Keratinocyte (primary cell): ENCODE data around the gene PRKCE. TPM values are rescaled to one million over a fixed set of nuclear protein-coding genes. Genes with fewer than 3 reads are reported as not detected.

Experiments
- DNase-seq: peaks from one replicate; pipeline ENCODE4 v3.0.0-alpha.2; 2011; ENCODE audit warnings: low read depth, missing footprints, low spot score
- FAIRE-seq: peaks from 2 replicates; lab custom pipeline; 2011; peaks lifted over from hg19 to GRCh38; lab: Jason Lieb, UNC
- H2AFZ ChIP-seq: 2 replicates; pipeline ENCODE4 v1.6.0; 2012; ENCODE audit warnings: low read length, control low read depth, inconsistent platforms; ENCODE audit not compliant: control insufficient read depth
- H3K27ac ChIP-seq: 2 replicates; pipeline ENCODE4 v1.5.1; 2011; ENCODE audit warnings: low read length; ENCODE audit not compliant: control insufficient read depth, insufficient read depth
- H3K27me3 ChIP-seq: 3 replicates; pipeline ENCODE4 v1.6.0; 2011; ENCODE audit warnings: low read length; ENCODE audit not compliant: control insufficient read depth, insufficient read depth; ENCODE audit errors: extremely low read depth
- H3K36me3 ChIP-seq, 2 experiments: 2 replicates in 1 of 2; 3 replicates in 1 of 2; pipeline ENCODE4 v1.5.1; 2011; ENCODE audit warnings: low read length in 2 of 2, mild to moderate bottlenecking in 1 of 2; ENCODE audit not compliant: control insufficient read depth in 2 of 2, insufficient read depth in 2 of 2; ENCODE audit errors: extremely low read depth in 1 of 2
- H3K4me1 ChIP-seq: 3 replicates; pipeline ENCODE4 v1.5.1; 2011; ENCODE audit warnings: low read length; ENCODE audit not compliant: control insufficient read depth, insufficient read depth; ENCODE audit errors: extremely low read depth
- H3K4me2 ChIP-seq: 3 replicates; pipeline ENCODE4 v1.6.0; 2011; ENCODE audit warnings: low read depth, low read length; ENCODE audit not compliant: control insufficient read depth, insufficient read depth; ENCODE audit errors: extremely low read depth
- H3K4me3 ChIP-seq, 3 experiments: fragments of 200-600 bp in 1 of 3; sonication (generic) in 1 of 3; 2 replicates in 2 of 3; 3 replicates in 1 of 3; pipeline ENCODE4 v1.5.1; 2011 to 2016; ENCODE audit warnings: low read length in 3 of 3, mild to moderate bottlenecking in 3 of 3, control low read depth in 2 of 3, inconsistent platforms in 1 of 3, low read depth in 1 of 3, mixed read lengths in 1 of 3, mixed run types in 1 of 3, moderate library complexity in 1 of 3; ENCODE audit not compliant: control insufficient read depth in 2 of 3, insufficient read depth in 2 of 3; ENCODE audit errors: extremely low read depth in 1 of 3
- H3K79me2 ChIP-seq: 2 replicates; pipeline ENCODE4 v1.6.0; 2012; ENCODE audit warnings: low read length; ENCODE audit not compliant: control insufficient read depth, insufficient read depth
- H3K9ac ChIP-seq: 3 replicates; pipeline ENCODE4 v1.6.0; 2011; ENCODE audit warnings: low read length; ENCODE audit not compliant: control insufficient read depth, insufficient read depth; ENCODE audit errors: extremely low read depth
- H3K9me1 ChIP-seq: 3 replicates; pipeline ENCODE4 v1.6.0; 2011; ENCODE audit warnings: low read length; ENCODE audit not compliant: control insufficient read depth, insufficient read depth; ENCODE audit errors: extremely low read depth
- H3K9me3 ChIP-seq: 2 replicates; pipeline ENCODE4 v1.5.1; 2012; ENCODE audit warnings: low read depth, low read length; ENCODE audit not compliant: control insufficient read depth
- H4K20me1 ChIP-seq: 3 replicates; pipeline ENCODE4 v1.6.0; 2011; ENCODE audit warnings: low read length; ENCODE audit not compliant: control insufficient read depth, insufficient read depth; ENCODE audit errors: extremely low read depth
- EZH2 ChIP-seq: IDR thresholded peaks from one replicate; pipeline ENCODE4 v1.6.1; 2012; ENCODE audit warnings: inconsistent platforms, mild to moderate bottlenecking, low read length, moderate library complexity
- dilution Hi-C: fragments of 300-500 bp; cut with MboI; formaldehyde crosslinking; loops from one replicate; pipeline ENCODE4 v1.7.0; 2020; ENCODE audit warnings: low sequenced_read_pairs; ENCODE audit not compliant: extremely low pct_ligation_motif_present
- polyA plus RNA-seq, 5 experiments: library from polyadenylated mRNA; depleted of rRNA in 3 of 5; stranded (reverse) in 3 of 5; stranded (forward) in 1 of 5; unstranded in 1 of 5; fragments of >200 nt; gene quantifications; 1 replicate in 1 of 5; 2 replicates in 3 of 5; 3 replicates in 1 of 5; pipeline versions ENCODE4 v1.2.1 to v1.2.3, GENCODE V29; 2011 to 2012; ENCODE audit warnings: missing spikeins in 2 of 5, low read depth in 1 of 5, low replicate concordance in 1 of 5
- TF ChIP-seq, protein P1 (sequence below), 3 experiments: IDR thresholded peaks in 1 of 3; conservative IDR thresholded peaks in 1 of 3; optimal IDR thresholded peaks in 1 of 3; 2 replicates in 2 of 3; 3 replicates in 1 of 3; pipeline versions ENCODE3 to v1.5.1; 2011; ENCODE audit warnings: low read length in 3 of 3, mild to moderate bottlenecking in 3 of 3, moderate library complexity in 2 of 3, control low read depth in 1 of 3, inconsistent platforms in 1 of 3; ENCODE audit not compliant: insufficient read depth in 2 of 3; ENCODE audit errors: extremely low read depth in 1 of 3

The PRKCE gene
- polyA plus RNA-seq, 1 donor (not counting 4 experiments of a cell fraction or from before 2014, with no cell fraction given) = 2.0 TPM

DNA sequence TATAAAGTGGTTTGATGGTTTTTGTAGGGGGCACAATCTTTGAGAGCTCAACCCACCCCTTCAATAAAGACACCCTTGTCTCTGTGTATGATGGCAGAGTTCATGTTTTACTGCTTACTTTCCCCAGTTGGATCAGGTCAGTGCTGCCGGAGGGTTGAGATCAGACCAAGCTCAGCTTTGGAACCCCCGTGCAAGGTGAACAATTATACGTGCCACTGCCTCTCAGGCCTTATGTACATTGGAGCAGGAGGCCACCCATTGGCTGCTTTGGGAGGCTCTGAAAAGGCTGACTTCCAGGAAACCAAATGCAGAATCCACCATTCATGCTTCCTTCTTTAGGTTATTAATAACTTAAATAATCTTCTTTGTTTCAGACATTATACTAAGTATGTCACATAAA, 542.4 kb downstream of the PRKCE start:
- H3K4me3 ChIP-seq = no peak overlapping the region
- no peak overlapping the region for H2AFZ ChIP-seq
- no peaks in the 10 kb centered on the region for H3K36me3 ChIP-seq
- no peak overlapping the region for H3K27ac ChIP-seq
- no peaks in the 10 kb centered on the region for H3K27me3 ChIP-seq
- H3K9me3 ChIP-seq = no peaks in the 10 kb centered on the region
- FAIRE-seq (no peak), DNase-seq (no peak)
- H3K9me1 ChIP-seq = no peaks in the 10 kb centered on the region
- H3K4me1 ChIP-seq = peaks cover 31% of the 10 kb centered on the region
- dilution Hi-C loops = no loop called here
- no peaks in the 10 kb centered on the region for H4K20me1 ChIP-seq
- TF ChIP-seq EZH2 = no peak
- H3K79me2 ChIP-seq = no peaks in the 10 kb centered on the region
- no peak overlapping the region for H3K9ac ChIP-seq
- no peak overlapping the region for H3K4me2 ChIP-seq

GRCh38 chr2:46194856-46195255, 543.4 kb downstream of the PRKCE start:
- Histone ChIP-seq H3K79me2 (no peaks in the 10 kb centered on the region), H3K9me1 (no peaks in the 10 kb centered on the region), H3K9ac (no peak overlapping the region), H3K27me3 (no peaks in the 10 kb centered on the region), H3K9me3 (no peaks in the 10 kb centered on the region), H2AFZ (no peak overlapping the region), H3K4me1 (peaks cover 35% of the 10 kb centered on the region), H3K27ac (no peak overlapping the region), H4K20me1 (no peaks in the 10 kb centered on the region), H3K36me3 (no peaks in the 10 kb centered on the region), H3K4me3 (no peak overlapping the region), H3K4me2 (no peak overlapping the region)
- dilution Hi-C loops = no loop called here
- DNase-seq (no peak), FAIRE-seq (no peak)
- TF ChIP-seq, protein P1, sequence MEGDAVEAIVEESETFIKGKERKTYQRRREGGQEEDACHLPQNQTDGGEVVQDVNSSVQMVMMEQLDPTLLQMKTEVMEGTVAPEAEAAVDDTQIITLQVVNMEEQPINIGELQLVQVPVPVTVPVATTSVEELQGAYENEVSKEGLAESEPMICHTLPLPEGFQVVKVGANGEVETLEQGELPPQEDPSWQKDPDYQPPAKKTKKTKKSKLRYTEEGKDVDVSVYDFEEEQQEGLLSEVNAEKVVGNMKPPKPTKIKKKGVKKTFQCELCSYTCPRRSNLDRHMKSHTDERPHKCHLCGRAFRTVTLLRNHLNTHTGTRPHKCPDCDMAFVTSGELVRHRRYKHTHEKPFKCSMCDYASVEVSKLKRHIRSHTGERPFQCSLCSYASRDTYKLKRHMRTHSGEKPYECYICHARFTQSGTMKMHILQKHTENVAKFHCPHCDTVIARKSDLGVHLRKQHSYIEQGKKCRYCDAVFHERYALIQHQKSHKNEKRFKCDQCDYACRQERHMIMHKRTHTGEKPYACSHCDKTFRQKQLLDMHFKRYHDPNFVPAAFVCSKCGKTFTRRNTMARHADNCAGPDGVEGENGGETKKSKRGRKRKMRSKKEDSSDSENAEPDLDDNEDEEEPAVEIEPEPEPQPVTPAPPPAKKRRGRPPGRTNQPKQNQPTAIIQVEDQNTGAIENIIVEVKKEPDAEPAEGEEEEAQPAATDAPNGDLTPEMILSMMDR (optimal IDR thresholded peaks at IDR 0.05 in 1 of 3, IDR thresholded peaks at IDR 0.05 in 1 of 3, conservative IDR thresholded peaks at IDR 0.05 in 1 of 3; ENCODE audit: extremely low read depth in 1 of 3, insufficient read depth in 2 of 3, low read length in 3 of 3) = no peak
- no peak for TF ChIP-seq EZH2

GRCh38 chr2:46195819-46196218, 544.3 kb downstream of the PRKCE start:
- no peaks in the 10 kb centered on the region for H4K20me1 ChIP-seq
- no peaks in the 10 kb centered on the region for H3K36me3 ChIP-seq
- no peaks in the 10 kb centered on the region for H3K9me3 ChIP-seq
- FAIRE-seq = no peak
- H3K9ac ChIP-seq = no peak overlapping the region
- dilution Hi-C loops = no loop called here
- no peaks in the 10 kb centered on the region for H3K27me3 ChIP-seq
- H3K4me3 ChIP-seq = no peak overlapping the region
- TF ChIP-seq, protein P1 (optimal IDR thresholded peaks at IDR 0.05 in 1 of 3, IDR thresholded peaks at IDR 0.05 in 1 of 3, conservative IDR thresholded peaks at IDR 0.05 in 1 of 3; ENCODE audit: extremely low read depth in 1 of 3, insufficient read depth in 2 of 3, low read length in 3 of 3) = no peak
- no peak for TF ChIP-seq EZH2
- H3K79me2 ChIP-seq = no peaks in the 10 kb centered on the region
- no peaks in the 10 kb centered on the region for H3K9me1 ChIP-seq
- no peak overlapping the region for H3K27ac ChIP-seq
- H3K4me2 ChIP-seq = no peak overlapping the region
- H2AFZ ChIP-seq = no peak overlapping the region
- no peak for DNase-seq
- H3K4me1 ChIP-seq = peaks cover 39% of the 10 kb centered on the region
